Mammary epithelial cell (primary cell): Measurements from ENCODE around the gene MYO5C.

Experiments
- CTCF ChIP-seq, 2 donors: IDR thresholded peaks in 1 of 2; conservative IDR thresholded peaks in 1 of 2; 2 replicates each; pipeline ENCODE4 v1.5.1; 2011 to 2012; ENCODE audit warnings: inconsistent platforms in 2 of 2, low read length in 2 of 2, mild to moderate bottlenecking in 2 of 2, control low read depth in 1 of 2, low read depth in 1 of 2; ENCODE audit not compliant: insufficient read depth in 1 of 2; ENCODE audit errors: extremely low read depth in 1 of 2
- EZH2 ChIP-seq: IDR thresholded peaks from 2 replicates; pipeline ENCODE4 v1.6.1; 2012; ENCODE audit warnings: low read length, inconsistent platforms, borderline replicate concordance

DNA sequence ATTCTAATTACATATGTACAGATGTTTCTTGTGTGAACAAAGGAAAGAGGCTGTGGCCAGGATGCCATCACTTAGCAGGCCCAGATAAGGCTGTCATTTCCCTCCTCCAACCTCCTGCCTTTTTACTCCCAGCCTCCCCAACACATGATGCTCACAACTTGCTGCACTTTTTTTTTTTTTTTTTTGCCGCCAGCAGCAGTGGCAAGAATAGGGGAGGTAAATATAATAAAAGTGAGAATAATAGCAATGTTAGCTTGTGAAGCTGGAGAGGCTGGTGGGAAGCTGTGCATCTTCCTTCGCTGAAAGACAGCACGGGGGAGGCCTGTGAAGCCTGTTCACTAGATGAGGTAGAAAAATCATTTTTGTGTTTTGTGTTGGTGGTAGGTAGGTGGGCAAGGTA lies 42.5 kb upstream of the MYO5C start:
- TF ChIP-seq CTCF (conservative IDR thresholded peaks at IDR 0.05 in 1 of 2, IDR thresholded peaks at IDR 0.05 in 1 of 2; ENCODE audit: extremely low read depth in 1 of 2, insufficient read depth in 1 of 2, low read depth in 1 of 2, low read length in 2 of 2) (no peak), EZH2 (no peak)
